ENCODE results near the gene PADI4. TPM values are rescaled to one million over a fixed set of nuclear protein-coding genes. Genes with fewer than 3 reads are reported as not detected.

The PADI4 gene
- total RNA-seq, 1 donor from 2014 or later, result 0.74 TPM

- H3K27me3 ChIP-seq, result no peaks in the 10 kb centered on the region
- no peak overlapping the region for H3K4me3 ChIP-seq
- H3K9me3 ChIP-seq, result no peaks in the 10 kb centered on the region
- no peak overlapping the region for H3K27ac ChIP-seq
- TF ChIP-seq POLR2A (IDR thresholded peaks at IDR 0.05), result no peak
- no peak for TF ChIP-seq CTCF (IDR thresholded peaks at IDR 0.05)
- TF ChIP-seq POLR2AphosphoS5 (IDR thresholded peaks at IDR 0.05; ENCODE audit: insufficient read depth in 1 of 2, low read depth in 1 of 2), result no peak
- no peaks in the 10 kb centered on the region for H3K4me1 ChIP-seq
- intact Hi-C loops (cut with DNase I), result no loop called here
- no peak for DNase-seq (ENCODE audit: extremely low spot score in 2 of 2)
- H3K36me3 ChIP-seq, result no peaks in the 10 kb centered on the region
Observed at GRCh38 chr1:17282836-17283235, 25.2 kb upstream of the PADI4 start.

GRCh38 chr1:17286646-17287045 lies 21.4 kb upstream of the PADI4 start:
- H3K9me3 ChIP-seq, result no peaks in the 10 kb centered on the region
- intact Hi-C loops (cut with DNase I), result no loop called here
- DNase-seq (ENCODE audit: extremely low spot score in 2 of 2), result no peak
- no peak for TF ChIP-seq CTCF (IDR thresholded peaks at IDR 0.05)
- no peak for TF ChIP-seq POLR2A (IDR thresholded peaks at IDR 0.05)
- no peak for TF ChIP-seq POLR2AphosphoS5 (IDR thresholded peaks at IDR 0.05; ENCODE audit: insufficient read depth in 1 of 2, low read depth in 1 of 2)
- no peaks in the 10 kb centered on the region for H3K27me3 ChIP-seq
- H3K4me1 ChIP-seq, result peaks cover 5% of the 10 kb centered on the region
- H3K36me3 ChIP-seq, result no peaks in the 10 kb centered on the region
- no peak overlapping the region for H3K27ac ChIP-seq
- no peak overlapping the region for H3K4me3 ChIP-seq

- Histone ChIP-seq H3K4me3 (no peak overlapping the region), H3K4me1 (peaks cover 5% of the 10 kb centered on the region), H3K36me3 (no peaks in the 10 kb centered on the region), H3K27ac (no peak overlapping the region), H3K27me3 (no peaks in the 10 kb centered on the region), H3K9me3 (no peaks in the 10 kb centered on the region)
- intact Hi-C loops (cut with DNase I), result no loop called here
- DNase-seq (ENCODE audit: extremely low spot score in 2 of 2), result no peak
- TF ChIP-seq POLR2A (IDR thresholded peaks at IDR 0.05) (no peak), POLR2AphosphoS5 (IDR thresholded peaks at IDR 0.05; ENCODE audit: insufficient read depth in 1 of 2, low read depth in 1 of 2) (peak in 1 of 2 donors; percentile 17), CTCF (IDR thresholded peaks at IDR 0.05) (no peak)
Observed at GRCh38 chr1:17287130-17287776, 20.7 kb upstream of the PADI4 start.

GRCh38 chr1:17289721-17290120 lies 18.3 kb upstream of the PADI4 start:
- Histone ChIP-seq H3K4me1 (peaks cover 5% of the 10 kb centered on the region), H3K9me3 (no peaks in the 10 kb centered on the region), H3K4me3 (no peak overlapping the region), H3K27me3 (no peaks in the 10 kb centered on the region), H3K27ac (no peak overlapping the region), H3K36me3 (no peaks in the 10 kb centered on the region)
- TF ChIP-seq POLR2A (IDR thresholded peaks at IDR 0.05) (no peak), POLR2AphosphoS5 (IDR thresholded peaks at IDR 0.05; ENCODE audit: insufficient read depth in 1 of 2, low read depth in 1 of 2) (no peak), CTCF (IDR thresholded peaks at IDR 0.05) (no peak)
- intact Hi-C loops (cut with DNase I), result no loop called here
- DNase-seq (ENCODE audit: extremely low spot score in 2 of 2), result no peak

GRCh38 chr1:17290553-17290952 lies 17.4 kb upstream of the PADI4 start:
- no peak for DNase-seq (ENCODE audit: extremely low spot score in 2 of 2)
- H3K27ac ChIP-seq, result no peak overlapping the region

More at GRCh38 chr1:17290553-17290952, 17.4 kb upstream of the PADI4 start:
- TF ChIP-seq POLR2A (IDR thresholded peaks at IDR 0.05) (no peak), POLR2AphosphoS5 (IDR thresholded peaks at IDR 0.05; ENCODE audit: insufficient read depth in 1 of 2, low read depth in 1 of 2) (no peak), CTCF (IDR thresholded peaks at IDR 0.05) (no peak)
- H3K36me3 ChIP-seq, result no peaks in the 10 kb centered on the region
- H3K9me3 ChIP-seq, result no peaks in the 10 kb centered on the region
- H3K27me3 ChIP-seq, result no peaks in the 10 kb centered on the region
- H3K4me3 ChIP-seq, result no peak overlapping the region
- peaks cover 5% of the 10 kb centered on the region for H3K4me1 ChIP-seq
- intact Hi-C loops (cut with DNase I), result no loop called here
